ENCODE data around the gene ANKRD29.

DNA sequence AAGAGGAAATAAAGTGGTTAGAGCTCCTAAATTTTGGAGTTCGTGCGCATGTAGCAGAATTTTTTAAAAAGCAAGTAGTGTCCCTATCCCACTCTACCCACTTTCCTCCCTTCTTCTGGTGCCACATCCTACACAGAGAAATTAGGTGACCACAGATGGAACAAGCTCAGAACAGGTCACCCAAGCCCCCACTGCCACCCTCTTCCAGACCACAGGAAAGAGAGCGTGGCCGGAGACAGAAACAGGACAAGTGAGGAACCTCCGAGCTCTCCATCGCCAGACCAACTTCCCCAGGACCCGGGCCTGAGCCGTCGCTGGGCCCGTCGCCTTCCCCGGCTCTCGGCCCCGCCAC lies 76.8 kb downstream of the ANKRD29 start:
- TF ChIP-seq ZEB2 (tag by site-specific recombination; IDR thresholded peaks at IDR 0.05) (no peak), HOXA7 (CRISPR knock-in tag; IDR thresholded peaks at IDR 0.05; ENCODE audit: borderline replicate concordance) (no peak), ZNF366 (tag by site-specific recombination; conservative IDR thresholded peaks at IDR 0.05) (no peak), ZNF2 (tag by site-specific recombination; IDR thresholded peaks at IDR 0.05) (no peak), ZNF221 (tag by site-specific recombination; IDR thresholded peaks at IDR 0.05; ENCODE audit: borderline replicate concordance) (no peak), WT1 (tag by site-specific recombination; IDR thresholded peaks at IDR 0.05) (no peak), ZNF138 (tag by site-specific recombination; IDR thresholded peaks at IDR 0.05; ENCODE audit: borderline replicate concordance) (no peak), ZNF16 (tag by site-specific recombination; IDR thresholded peaks at IDR 0.05; ENCODE audit: low read depth) (no peak), ZNF423 (tag by site-specific recombination; IDR thresholded peaks at IDR 0.05) (no peak), ZBTB1 (tag by site-specific recombination; IDR thresholded peaks at IDR 0.05) (no peak)
- TF ChIP-seq, protein P1, sequence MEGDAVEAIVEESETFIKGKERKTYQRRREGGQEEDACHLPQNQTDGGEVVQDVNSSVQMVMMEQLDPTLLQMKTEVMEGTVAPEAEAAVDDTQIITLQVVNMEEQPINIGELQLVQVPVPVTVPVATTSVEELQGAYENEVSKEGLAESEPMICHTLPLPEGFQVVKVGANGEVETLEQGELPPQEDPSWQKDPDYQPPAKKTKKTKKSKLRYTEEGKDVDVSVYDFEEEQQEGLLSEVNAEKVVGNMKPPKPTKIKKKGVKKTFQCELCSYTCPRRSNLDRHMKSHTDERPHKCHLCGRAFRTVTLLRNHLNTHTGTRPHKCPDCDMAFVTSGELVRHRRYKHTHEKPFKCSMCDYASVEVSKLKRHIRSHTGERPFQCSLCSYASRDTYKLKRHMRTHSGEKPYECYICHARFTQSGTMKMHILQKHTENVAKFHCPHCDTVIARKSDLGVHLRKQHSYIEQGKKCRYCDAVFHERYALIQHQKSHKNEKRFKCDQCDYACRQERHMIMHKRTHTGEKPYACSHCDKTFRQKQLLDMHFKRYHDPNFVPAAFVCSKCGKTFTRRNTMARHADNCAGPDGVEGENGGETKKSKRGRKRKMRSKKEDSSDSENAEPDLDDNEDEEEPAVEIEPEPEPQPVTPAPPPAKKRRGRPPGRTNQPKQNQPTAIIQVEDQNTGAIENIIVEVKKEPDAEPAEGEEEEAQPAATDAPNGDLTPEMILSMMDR (tag by site-specific recombination; IDR thresholded peaks at IDR 0.05): no peak
- TF ChIP-seq, protein P2, sequence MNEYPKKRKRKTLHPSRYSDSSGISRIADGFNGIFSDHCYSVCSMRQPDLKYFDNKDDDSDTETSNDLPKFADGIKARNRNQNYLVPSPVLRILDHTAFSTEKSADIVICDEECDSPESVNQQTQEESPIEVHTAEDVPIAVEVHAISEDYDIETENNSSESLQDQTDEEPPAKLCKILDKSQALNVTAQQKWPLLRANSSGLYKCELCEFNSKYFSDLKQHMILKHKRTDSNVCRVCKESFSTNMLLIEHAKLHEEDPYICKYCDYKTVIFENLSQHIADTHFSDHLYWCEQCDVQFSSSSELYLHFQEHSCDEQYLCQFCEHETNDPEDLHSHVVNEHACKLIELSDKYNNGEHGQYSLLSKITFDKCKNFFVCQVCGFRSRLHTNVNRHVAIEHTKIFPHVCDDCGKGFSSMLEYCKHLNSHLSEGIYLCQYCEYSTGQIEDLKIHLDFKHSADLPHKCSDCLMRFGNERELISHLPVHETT (tag by site-specific recombination; IDR thresholded peaks at IDR 0.05): no peak

Measured in HEK293 (cell line).